Adrenal gland (tissue), 5 donors: ENCODE measurements around the gene MYCBPAP.
A peak's percentile ranks its signal among the peaks of the same experiment; 100 is the strongest.

Experiments
- CTCF ChIP-seq, 6 experiments: fragments of 450-650 bp in 4 of 6; fragments of 200-600 bp in 2 of 6; sonication (generic) in 1 of 6; IDR thresholded peaks; 1 replicate in 5 of 6; 2 replicates in 1 of 6; pipeline versions ENCODE4 v1.5.1 to v1.8.0; 2016 to 2021; ENCODE audit warnings: antibody characterized with exemption in 6 of 6, mild to moderate bottlenecking in 2 of 6, moderate library complexity in 1 of 6
- POLR2A ChIP-seq, 2 donors: fragments of 450-650 bp; IDR thresholded peaks; one replicate each; pipeline ENCODE4 v1.6.1; 2017; ENCODE audit warnings: antibody characterized with exemption in 2 of 2, mild to moderate bottlenecking in 2 of 2, moderate library complexity in 1 of 2
- donor health status: DM: no; HTN: no; CAD: no.

GRCh38 chr17:50513495-50513894 lies 5.3 kb downstream of the MYCBPAP start:
- no peak for TF ChIP-seq CTCF (IDR thresholded peaks at IDR 0.05)
- TF ChIP-seq POLR2A (IDR thresholded peaks at IDR 0.05), result peak in 1 of 2 donors; percentile 7
